ENCODE data around the gene CMIP. TPM values are rescaled to one million over a fixed set of nuclear protein-coding genes. Genes with fewer than 3 reads are reported as not detected.

The CMIP gene
- total RNA-seq, 1 experiment from 2014 or later: 63.7 TPM

DNA sequence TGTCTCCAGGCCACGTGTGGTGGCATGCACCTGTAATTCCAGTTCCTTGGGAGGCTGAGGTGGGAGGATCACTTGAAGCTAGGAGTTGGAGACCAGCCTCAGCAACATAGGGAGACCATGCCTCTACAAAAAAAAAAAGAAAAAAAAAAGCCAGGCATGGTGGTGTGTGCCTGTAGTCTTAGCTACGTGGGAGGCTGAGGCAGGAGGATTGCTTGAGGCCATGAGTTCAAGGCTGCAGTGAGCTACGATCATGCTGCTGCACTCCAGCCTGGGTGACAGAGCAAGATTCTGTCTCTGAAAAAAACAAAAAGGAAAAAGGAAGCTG lies 103.9 kb downstream of the CMIP start:
- Mint-ChIP-seq H3K9me3 (no peaks in the 10 kb centered on the region), H3K36me3 (no peaks in the 10 kb centered on the region), H3K27me3 (ENCODE audit: low read depth) (no peaks in the 10 kb centered on the region), H3K27ac (no peak overlapping the region), H3K4me1 (peaks cover 47% of the 10 kb centered on the region), H3K4me3 (no peak overlapping the region)
- no peak for DNase-seq (ENCODE audit: low spot score)
- TF ChIP-seq, protein P1, sequence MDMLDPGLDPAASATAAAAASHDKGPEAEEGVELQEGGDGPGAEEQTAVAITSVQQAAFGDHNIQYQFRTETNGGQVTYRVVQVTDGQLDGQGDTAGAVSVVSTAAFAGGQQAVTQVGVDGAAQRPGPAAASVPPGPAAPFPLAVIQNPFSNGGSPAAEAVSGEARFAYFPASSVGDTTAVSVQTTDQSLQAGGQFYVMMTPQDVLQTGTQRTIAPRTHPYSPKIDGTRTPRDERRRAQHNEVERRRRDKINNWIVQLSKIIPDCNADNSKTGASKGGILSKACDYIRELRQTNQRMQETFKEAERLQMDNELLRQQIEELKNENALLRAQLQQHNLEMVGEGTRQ (CRISPR knock-in tag; IDR thresholded peaks at IDR 0.05): no peak
- TF ChIP-seq, protein P2, sequence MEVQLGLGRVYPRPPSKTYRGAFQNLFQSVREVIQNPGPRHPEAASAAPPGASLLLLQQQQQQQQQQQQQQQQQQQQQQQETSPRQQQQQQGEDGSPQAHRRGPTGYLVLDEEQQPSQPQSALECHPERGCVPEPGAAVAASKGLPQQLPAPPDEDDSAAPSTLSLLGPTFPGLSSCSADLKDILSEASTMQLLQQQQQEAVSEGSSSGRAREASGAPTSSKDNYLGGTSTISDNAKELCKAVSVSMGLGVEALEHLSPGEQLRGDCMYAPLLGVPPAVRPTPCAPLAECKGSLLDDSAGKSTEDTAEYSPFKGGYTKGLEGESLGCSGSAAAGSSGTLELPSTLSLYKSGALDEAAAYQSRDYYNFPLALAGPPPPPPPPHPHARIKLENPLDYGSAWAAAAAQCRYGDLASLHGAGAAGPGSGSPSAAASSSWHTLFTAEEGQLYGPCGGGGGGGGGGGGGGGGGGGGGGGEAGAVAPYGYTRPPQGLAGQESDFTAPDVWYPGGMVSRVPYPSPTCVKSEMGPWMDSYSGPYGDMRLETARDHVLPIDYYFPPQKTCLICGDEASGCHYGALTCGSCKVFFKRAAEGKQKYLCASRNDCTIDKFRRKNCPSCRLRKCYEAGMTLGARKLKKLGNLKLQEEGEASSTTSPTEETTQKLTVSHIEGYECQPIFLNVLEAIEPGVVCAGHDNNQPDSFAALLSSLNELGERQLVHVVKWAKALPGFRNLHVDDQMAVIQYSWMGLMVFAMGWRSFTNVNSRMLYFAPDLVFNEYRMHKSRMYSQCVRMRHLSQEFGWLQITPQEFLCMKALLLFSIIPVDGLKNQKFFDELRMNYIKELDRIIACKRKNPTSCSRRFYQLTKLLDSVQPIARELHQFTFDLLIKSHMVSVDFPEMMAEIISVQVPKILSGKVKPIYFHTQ (CRISPR knock-in tag; IDR thresholded peaks at IDR 0.05): no peak
- no peak for TF ChIP-seq ZNF263 (CRISPR knock-in tag; IDR thresholded peaks at IDR 0.05; ENCODE audit: low read depth)
- no peak for TF ChIP-seq JAZF1 (CRISPR knock-in tag; IDR thresholded peaks at IDR 0.05)
- TF ChIP-seq, protein P3, sequence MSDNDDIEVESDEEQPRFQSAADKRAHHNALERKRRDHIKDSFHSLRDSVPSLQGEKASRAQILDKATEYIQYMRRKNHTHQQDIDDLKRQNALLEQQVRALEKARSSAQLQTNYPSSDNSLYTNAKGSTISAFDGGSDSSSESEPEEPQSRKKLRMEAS (CRISPR knock-in tag; IDR thresholded peaks at IDR 0.05): no peak
- TF ChIP-seq MXD4 (CRISPR knock-in tag; IDR thresholded peaks at IDR 0.05; ENCODE audit: borderline replicate concordance): no peak
- no peak for TF ChIP-seq FOXJ3 (CRISPR knock-in tag; IDR thresholded peaks at IDR 0.05; ENCODE audit: borderline replicate concordance)
- TF ChIP-seq, protein P4, sequence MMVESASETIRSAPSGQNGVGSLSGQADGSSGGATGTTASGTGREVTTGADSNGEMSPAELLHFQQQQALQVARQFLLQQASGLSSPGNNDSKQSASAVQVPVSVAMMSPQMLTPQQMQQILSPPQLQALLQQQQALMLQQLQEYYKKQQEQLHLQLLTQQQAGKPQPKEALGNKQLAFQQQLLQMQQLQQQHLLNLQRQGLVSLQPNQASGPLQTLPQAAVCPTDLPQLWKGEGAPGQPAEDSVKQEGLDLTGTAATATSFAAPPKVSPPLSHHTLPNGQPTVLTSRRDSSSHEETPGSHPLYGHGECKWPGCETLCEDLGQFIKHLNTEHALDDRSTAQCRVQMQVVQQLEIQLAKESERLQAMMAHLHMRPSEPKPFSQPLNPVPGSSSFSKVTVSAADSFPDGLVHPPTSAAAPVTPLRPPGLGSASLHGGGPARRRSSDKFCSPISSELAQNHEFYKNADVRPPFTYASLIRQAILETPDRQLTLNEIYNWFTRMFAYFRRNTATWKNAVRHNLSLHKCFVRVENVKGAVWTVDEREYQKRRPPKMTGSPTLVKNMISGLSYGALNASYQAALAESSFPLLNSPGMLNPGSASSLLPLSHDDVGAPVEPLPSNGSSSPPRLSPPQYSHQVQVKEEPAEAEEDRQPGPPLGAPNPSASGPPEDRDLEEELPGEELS (CRISPR knock-in tag; IDR thresholded peaks at IDR 0.05): no peak
- TF ChIP-seq, protein P5, sequence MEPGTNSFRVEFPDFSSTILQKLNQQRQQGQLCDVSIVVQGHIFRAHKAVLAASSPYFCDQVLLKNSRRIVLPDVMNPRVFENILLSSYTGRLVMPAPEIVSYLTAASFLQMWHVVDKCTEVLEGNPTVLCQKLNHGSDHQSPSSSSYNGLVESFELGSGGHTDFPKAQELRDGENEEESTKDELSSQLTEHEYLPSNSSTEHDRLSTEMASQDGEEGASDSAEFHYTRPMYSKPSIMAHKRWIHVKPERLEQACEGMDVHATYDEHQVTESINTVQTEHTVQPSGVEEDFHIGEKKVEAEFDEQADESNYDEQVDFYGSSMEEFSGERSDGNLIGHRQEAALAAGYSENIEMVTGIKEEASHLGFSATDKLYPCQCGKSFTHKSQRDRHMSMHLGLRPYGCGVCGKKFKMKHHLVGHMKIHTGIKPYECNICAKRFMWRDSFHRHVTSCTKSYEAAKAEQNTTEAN (CRISPR knock-in tag; IDR thresholded peaks at IDR 0.05): no peak
- TF ChIP-seq, protein P6, sequence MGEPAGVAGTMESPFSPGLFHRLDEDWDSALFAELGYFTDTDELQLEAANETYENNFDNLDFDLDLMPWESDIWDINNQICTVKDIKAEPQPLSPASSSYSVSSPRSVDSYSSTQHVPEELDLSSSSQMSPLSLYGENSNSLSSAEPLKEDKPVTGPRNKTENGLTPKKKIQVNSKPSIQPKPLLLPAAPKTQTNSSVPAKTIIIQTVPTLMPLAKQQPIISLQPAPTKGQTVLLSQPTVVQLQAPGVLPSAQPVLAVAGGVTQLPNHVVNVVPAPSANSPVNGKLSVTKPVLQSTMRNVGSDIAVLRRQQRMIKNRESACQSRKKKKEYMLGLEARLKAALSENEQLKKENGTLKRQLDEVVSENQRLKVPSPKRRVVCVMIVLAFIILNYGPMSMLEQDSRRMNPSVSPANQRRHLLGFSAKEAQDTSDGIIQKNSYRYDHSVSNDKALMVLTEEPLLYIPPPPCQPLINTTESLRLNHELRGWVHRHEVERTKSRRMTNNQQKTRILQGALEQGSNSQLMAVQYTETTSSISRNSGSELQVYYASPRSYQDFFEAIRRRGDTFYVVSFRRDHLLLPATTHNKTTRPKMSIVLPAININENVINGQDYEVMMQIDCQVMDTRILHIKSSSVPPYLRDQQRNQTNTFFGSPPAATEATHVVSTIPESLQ (CRISPR knock-in tag; IDR thresholded peaks at IDR 0.05): no peak
- no peak for TF ChIP-seq JUN (CRISPR knock-in tag; IDR thresholded peaks at IDR 0.05)
- no peak for TF ChIP-seq ZNF671 (CRISPR knock-in tag; IDR thresholded peaks at IDR 0.05)
- TF ChIP-seq, protein P7, sequence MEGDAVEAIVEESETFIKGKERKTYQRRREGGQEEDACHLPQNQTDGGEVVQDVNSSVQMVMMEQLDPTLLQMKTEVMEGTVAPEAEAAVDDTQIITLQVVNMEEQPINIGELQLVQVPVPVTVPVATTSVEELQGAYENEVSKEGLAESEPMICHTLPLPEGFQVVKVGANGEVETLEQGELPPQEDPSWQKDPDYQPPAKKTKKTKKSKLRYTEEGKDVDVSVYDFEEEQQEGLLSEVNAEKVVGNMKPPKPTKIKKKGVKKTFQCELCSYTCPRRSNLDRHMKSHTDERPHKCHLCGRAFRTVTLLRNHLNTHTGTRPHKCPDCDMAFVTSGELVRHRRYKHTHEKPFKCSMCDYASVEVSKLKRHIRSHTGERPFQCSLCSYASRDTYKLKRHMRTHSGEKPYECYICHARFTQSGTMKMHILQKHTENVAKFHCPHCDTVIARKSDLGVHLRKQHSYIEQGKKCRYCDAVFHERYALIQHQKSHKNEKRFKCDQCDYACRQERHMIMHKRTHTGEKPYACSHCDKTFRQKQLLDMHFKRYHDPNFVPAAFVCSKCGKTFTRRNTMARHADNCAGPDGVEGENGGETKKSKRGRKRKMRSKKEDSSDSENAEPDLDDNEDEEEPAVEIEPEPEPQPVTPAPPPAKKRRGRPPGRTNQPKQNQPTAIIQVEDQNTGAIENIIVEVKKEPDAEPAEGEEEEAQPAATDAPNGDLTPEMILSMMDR (IDR thresholded peaks at IDR 0.05): no peak
- TF ChIP-seq, protein P8, sequence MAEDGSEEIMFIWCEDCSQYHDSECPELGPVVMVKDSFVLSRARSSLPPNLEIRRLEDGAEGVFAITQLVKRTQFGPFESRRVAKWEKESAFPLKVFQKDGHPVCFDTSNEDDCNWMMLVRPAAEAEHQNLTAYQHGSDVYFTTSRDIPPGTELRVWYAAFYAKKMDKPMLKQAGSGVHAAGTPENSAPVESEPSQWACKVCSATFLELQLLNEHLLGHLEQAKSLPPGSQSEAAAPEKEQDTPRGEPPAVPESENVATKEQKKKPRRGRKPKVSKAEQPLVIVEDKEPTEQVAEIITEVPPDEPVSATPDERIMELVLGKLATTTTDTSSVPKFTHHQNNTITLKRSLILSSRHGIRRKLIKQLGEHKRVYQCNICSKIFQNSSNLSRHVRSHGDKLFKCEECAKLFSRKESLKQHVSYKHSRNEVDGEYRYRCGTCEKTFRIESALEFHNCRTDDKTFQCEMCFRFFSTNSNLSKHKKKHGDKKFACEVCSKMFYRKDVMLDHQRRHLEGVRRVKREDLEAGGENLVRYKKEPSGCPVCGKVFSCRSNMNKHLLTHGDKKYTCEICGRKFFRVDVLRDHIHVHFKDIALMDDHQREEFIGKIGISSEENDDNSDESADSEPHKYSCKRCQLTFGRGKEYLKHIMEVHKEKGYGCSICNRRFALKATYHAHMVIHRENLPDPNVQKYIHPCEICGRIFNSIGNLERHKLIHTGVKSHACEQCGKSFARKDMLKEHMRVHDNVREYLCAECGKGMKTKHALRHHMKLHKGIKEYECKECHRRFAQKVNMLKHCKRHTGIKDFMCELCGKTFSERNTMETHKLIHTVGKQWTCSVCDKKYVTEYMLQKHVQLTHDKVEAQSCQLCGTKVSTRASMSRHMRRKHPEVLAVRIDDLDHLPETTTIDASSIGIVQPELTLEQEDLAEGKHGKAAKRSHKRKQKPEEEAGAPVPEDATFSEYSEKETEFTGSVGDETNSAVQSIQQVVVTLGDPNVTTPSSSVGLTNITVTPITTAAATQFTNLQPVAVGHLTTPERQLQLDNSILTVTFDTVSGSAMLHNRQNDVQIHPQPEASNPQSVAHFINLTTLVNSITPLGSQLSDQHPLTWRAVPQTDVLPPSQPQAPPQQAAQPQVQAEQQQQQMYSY (CRISPR knock-in tag; IDR thresholded peaks at IDR 0.05): no peak
- no peak for TF ChIP-seq ZNF317 (CRISPR knock-in tag; IDR thresholded peaks at IDR 0.05; ENCODE audit: borderline replicate concordance, low read depth)
- TF ChIP-seq, protein P9, sequence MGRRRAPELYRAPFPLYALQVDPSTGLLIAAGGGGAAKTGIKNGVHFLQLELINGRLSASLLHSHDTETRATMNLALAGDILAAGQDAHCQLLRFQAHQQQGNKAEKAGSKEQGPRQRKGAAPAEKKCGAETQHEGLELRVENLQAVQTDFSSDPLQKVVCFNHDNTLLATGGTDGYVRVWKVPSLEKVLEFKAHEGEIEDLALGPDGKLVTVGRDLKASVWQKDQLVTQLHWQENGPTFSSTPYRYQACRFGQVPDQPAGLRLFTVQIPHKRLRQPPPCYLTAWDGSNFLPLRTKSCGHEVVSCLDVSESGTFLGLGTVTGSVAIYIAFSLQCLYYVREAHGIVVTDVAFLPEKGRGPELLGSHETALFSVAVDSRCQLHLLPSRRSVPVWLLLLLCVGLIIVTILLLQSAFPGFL (CRISPR knock-in tag; IDR thresholded peaks at IDR 0.05; ENCODE audit: borderline replicate concordance): no peak
- no peak for ATAC-seq
- POLR2A ChIA-PET: no interaction called here
- CTCF ChIA-PET: interaction anchor here (0.7 to 1.6 kb wide), 2 partner anchors 20 to 436 kb away, joined by 3 to 6 read pairs; no protein-coding TSS in a partner anchor

Measured in WTC11 (cell line).